ENCODE measurements around the gene TDRD12.

TDRD12 gene

GRCh38 chr19:32819419-32820400, 100.1 kb downstream of the TDRD12 start:
- no peak for DNase-seq (ENCODE audit: low read depth, low spot score)
- TF ChIP-seq, protein P1, sequence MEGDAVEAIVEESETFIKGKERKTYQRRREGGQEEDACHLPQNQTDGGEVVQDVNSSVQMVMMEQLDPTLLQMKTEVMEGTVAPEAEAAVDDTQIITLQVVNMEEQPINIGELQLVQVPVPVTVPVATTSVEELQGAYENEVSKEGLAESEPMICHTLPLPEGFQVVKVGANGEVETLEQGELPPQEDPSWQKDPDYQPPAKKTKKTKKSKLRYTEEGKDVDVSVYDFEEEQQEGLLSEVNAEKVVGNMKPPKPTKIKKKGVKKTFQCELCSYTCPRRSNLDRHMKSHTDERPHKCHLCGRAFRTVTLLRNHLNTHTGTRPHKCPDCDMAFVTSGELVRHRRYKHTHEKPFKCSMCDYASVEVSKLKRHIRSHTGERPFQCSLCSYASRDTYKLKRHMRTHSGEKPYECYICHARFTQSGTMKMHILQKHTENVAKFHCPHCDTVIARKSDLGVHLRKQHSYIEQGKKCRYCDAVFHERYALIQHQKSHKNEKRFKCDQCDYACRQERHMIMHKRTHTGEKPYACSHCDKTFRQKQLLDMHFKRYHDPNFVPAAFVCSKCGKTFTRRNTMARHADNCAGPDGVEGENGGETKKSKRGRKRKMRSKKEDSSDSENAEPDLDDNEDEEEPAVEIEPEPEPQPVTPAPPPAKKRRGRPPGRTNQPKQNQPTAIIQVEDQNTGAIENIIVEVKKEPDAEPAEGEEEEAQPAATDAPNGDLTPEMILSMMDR (IDR thresholded peaks at IDR 0.05; ENCODE audit: insufficient read depth, low read length, missing control alignments): no peak
- ChIA-PET CTCF (interaction anchor here (0.8 kb wide), 1 partner anchor 8 kb away, joined by 3 read pairs; no protein-coding TSS in a partner anchor), POLR2A (no interaction called here)
- H3K4me3 ChIP-seq (ENCODE audit: low read depth, low read length): no peak overlapping the region

- ChIA-PET POLR2A (no interaction called here), CTCF (no interaction called here)
- H3K4me3 ChIP-seq (ENCODE audit: low read depth, low read length): no peak overlapping the region
- DNase-seq (ENCODE audit: low read depth, low spot score): no peak
- TF ChIP-seq, protein P1 (IDR thresholded peaks at IDR 0.05; ENCODE audit: insufficient read depth, low read length, missing control alignments): no peak
Measured at GRCh38 chr19:32822916-32823746, 103.6 kb downstream of the TDRD12 start.

- no peak for DNase-seq (ENCODE audit: low read depth, low spot score)
- H3K4me3 ChIP-seq (ENCODE audit: low read depth, low read length): no peak overlapping the region
- TF ChIP-seq, protein P1 (IDR thresholded peaks at IDR 0.05; ENCODE audit: insufficient read depth, low read length, missing control alignments): no peak
- ChIA-PET CTCF (no interaction called here), POLR2A (no interaction called here)
Measured at GRCh38 chr19:32823747-32824102, 104.2 kb downstream of the TDRD12 start.

DNA sequence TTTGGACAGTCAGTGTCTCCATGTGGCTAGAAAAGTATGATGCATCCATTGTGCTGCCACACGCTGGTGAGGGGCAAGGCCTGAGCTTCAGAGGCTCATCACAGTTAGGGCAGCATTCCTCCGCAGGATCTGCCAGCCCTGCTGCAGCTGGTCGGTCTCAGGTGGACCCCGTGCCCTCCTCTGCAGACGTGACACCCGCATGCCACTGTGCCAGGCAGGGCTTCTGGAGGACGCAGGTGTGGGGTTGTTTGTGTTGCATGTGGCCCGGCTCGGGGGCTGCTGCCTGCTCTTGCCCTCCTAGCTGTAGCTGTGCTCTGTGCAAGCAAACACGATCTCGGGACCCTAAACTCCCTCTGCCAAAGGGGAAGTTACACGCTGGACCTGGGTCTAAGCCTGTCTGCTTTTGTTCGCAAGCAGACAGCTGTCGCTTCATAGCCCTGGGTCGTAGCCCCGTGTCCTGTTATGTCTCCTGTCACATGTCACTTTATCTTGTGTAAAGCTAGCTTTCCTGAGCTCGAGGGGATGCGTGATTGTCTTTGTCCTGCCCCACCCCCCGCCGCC, 104.7 kb downstream of the TDRD12 start:
- ChIA-PET CTCF (no interaction called here), POLR2A (no interaction called here)
- DNase-seq (ENCODE audit: low read depth, low spot score): no peak
- TF ChIP-seq, protein P1 (IDR thresholded peaks at IDR 0.05; ENCODE audit: insufficient read depth, low read length, missing control alignments): no peak
- H3K4me3 ChIP-seq (ENCODE audit: low read depth, low read length): no peak overlapping the region

DNA sequence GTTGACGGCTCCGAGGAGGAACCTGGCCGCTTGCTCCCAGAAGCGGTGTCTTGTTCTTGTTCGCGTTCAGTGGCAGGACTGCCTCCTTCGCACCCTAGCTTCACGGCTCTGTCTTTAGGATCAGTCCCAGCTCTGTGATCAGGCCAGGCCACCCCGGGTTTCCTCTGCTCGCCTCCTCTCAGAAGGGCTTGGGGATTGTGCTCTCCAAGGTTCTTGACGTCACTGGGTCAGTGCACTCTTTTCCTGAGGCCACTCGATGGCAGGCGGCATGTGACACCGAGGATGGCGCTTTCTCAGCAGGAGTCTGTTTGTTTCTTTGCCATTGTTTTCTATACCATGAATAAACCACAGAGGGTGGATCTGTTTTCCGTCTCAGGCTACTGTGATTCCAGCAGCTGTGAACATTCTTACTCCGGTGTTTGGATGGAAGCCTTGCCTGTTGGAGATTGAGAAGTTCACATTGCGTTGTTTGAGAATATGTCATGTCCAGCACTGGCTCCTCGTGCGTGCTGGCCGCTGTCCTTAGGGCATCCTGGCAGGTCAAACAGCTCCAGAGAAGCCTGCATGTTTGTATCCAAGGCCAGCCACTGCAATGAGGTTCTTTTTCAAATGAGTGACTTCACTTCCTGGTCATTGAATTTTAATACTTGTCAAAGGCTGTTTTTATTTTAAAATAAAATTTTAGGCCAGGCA, 105.5 kb downstream of the TDRD12 start:
- ChIA-PET POLR2A (no interaction called here), CTCF (no interaction called here)
- TF ChIP-seq, protein P1 (IDR thresholded peaks at IDR 0.05; ENCODE audit: insufficient read depth, low read length, missing control alignments): no peak
- no peak for DNase-seq (ENCODE audit: low read depth, low spot score)
- H3K4me3 ChIP-seq (ENCODE audit: low read depth, low read length): no peak overlapping the region

All from AG04449 (cell line).